HFF-Myc (cell line): ENCODE results near the gene MMADHC.

Experiments
- DNase-seq: peaks from one replicate; pipeline ENCODE4 v3.0.0-alpha.2; 2011; ENCODE audit warnings: low read depth; ENCODE audit errors: extremely low read depth
- H3K4me3 ChIP-seq: replicated peaks from 2 replicates; pipeline ENCODE4 v1.5.1; 2011; ENCODE audit warnings: low read depth, mild to moderate bottlenecking, control low read depth, low read length
- TF ChIP-seq, protein P1 (sequence below): IDR thresholded peaks from 2 replicates; pipeline ENCODE4 v1.5.1; 2012; ENCODE audit warnings: mild to moderate bottlenecking, low read depth, low read length, control low read depth; ENCODE audit errors: missing control alignments

The MMADHC gene

DNA sequence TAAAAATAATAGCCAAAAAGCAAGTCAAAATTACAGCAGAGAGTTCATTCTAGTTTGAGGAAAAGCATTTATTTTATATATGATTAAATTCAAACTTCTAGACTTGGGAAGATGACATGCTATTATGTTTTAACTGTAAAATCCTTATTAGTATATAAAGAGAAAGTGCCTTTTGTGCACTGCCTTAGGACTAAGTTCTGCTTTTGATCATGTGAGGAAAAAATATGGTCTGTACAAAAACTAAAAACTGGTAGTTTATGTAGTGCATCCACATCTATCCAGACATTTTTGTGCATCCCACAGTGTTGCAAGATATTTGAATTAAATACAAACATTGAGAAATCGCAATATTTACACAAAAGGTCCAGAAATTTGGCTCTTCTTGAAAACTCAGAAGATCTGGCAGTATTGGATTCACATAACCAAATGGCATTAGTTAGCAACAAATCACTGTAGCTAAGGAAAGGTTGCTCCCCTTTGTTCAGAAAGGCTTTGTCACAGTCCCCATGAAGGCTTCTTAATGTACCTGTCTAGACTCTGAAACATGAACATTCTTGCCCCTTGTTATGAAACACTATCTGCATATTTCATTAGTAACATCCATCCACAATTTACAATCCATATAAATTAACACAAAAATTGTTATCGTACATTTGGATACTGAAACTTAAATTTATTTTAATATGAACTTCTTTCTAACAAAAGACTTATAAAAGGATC lies 2.2 kb downstream of the MMADHC start:
- peak overlapping the region; percentile 86 for H3K4me3 ChIP-seq
- no peak for DNase-seq
- TF ChIP-seq, protein P1, sequence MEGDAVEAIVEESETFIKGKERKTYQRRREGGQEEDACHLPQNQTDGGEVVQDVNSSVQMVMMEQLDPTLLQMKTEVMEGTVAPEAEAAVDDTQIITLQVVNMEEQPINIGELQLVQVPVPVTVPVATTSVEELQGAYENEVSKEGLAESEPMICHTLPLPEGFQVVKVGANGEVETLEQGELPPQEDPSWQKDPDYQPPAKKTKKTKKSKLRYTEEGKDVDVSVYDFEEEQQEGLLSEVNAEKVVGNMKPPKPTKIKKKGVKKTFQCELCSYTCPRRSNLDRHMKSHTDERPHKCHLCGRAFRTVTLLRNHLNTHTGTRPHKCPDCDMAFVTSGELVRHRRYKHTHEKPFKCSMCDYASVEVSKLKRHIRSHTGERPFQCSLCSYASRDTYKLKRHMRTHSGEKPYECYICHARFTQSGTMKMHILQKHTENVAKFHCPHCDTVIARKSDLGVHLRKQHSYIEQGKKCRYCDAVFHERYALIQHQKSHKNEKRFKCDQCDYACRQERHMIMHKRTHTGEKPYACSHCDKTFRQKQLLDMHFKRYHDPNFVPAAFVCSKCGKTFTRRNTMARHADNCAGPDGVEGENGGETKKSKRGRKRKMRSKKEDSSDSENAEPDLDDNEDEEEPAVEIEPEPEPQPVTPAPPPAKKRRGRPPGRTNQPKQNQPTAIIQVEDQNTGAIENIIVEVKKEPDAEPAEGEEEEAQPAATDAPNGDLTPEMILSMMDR, result no peak

DNA sequence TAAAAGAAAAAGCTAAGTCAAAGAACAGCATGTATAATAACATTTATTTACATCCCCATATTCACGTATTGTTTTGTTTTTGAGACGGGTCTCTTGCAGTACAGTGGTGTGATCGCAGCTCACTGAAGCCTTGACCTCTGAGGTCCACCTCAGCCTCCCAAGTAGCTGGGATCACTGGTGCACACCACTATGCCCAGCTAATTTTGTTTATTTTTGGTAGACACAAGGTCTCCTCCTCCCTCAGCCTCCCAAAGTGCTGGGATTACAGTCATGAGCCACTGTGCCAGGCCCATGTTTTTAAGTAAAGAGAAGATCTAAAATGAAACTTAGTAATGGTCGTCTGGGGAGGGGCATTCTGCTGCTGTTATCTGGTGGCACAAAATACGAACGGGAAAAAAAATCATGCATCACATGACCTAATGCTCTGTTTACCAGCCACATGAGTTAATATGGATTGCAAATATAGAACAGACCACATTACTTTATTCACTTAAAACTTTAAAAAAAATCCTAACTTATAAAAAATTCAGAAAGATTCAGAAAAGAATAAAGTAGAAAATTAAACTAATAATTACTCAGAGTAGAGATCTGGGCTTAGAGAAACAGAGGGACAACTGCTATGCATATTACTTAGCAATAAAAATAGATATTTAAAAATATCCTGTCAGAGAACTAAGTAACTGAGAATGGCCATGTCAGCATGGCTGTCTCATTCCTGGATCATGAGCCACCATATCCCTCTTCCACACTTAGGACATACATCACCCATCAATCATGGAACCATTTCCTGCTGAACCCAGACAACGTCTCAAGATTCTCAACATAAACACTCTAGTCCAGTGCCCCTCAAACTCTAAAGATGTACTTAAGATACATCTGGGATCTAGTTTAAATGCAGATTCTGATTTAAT lies 7.3 kb downstream of the MMADHC start:
- H3K4me3 ChIP-seq, result no peak overlapping the region
- DNase-seq, result no peak
- TF ChIP-seq, protein P1, result no peak

- no peak for DNase-seq
Observed at GRCh38 chr2:149577269-149577668, 10.3 kb downstream of the MMADHC start.

DNA sequence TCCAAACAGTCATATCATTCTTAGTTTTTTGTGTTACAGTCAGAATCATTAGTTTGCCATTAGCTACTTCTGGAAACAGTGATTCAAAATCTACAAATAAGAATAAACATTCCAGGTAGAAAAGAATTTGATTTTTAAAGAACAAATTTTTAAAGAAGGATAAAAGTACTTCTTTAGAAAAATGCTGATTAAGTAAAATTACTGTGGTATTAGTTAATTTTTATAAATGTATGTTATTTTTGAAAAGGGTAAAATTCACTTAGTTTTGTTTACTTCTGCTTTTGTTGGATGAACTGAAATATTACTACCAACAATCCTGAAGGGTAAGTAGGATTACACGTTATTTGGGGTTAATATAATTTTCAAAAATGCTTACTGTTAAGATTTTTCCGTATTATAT lies 11.8 kb downstream of the MMADHC start:
- H3K4me3 ChIP-seq, result no peak overlapping the region
- TF ChIP-seq, protein P1, result no peak
- DNase-seq, result no peak

More at GRCh38 chr2:149577269-149577668, 10.3 kb downstream of the MMADHC start:
- H3K4me3 ChIP-seq, result no peak overlapping the region
- TF ChIP-seq, protein P1, result no peak

DNA sequence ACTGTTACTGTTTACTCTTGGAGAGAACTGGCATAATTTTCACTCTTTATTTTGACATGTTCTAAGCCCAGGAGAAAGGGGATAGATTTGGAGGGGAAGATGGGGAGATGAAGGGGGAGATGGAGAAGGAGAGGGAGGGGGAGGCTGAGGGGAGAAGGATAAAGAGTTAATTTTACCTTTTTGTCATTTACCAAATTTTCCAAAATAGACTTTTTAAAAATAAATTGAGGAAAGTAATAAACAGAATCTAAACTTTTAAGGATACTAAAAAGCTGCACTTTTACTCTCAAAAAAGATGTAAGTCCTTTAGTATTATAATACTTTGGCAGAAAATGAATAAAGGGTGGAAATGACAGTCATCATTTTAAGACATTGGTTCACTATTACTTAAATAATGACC lies 12.3 kb downstream of the MMADHC start:
- TF ChIP-seq, protein P1, result no peak
- H3K4me3 ChIP-seq, result no peak overlapping the region
- no peak for DNase-seq

DNA sequence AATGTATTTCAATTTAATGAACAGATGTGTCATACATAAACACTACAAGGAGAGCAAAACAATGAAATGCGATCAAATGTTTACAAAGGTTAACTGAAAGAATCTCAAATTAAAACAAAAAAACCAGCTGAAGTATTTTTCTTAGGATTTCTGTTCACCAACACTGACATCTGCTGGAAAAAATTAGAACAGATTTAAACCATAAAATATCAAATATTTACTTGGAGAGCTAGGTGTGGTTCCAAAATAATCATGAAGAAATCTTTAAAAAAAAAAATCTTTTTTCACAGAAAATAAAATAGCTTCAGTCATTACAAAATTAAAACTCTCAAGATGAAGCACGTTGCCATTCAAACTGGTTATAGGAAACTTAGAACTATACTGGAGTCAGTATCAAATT lies 13.8 kb downstream of the MMADHC start:
- no peak for DNase-seq
- TF ChIP-seq, protein P1, result peak; percentile 9
- H3K4me3 ChIP-seq, result no peak overlapping the region
